ENCODE results near the gene PIERCE2. TPM values are rescaled to one million over a fixed set of nuclear protein-coding genes. Genes with fewer than 3 reads are reported as not detected.

The PIERCE2 gene
- total and polyA plus RNA-seq, 2 donors (not counting 3 experiments of a cell fraction or from before 2014, with no cell fraction given), result 1.4 to 2.3 TPM

- intact Hi-C loops (cut with micrococcal nuclease), result no loop called here
- no peaks in the 10 kb centered on the region for H3K4me1 ChIP-seq (ENCODE audit: control insufficient read depth, extremely low read depth, insufficient read depth, low read length)
Measured at GRCh38 chr15:55366981-55367380, 41.3 kb upstream of the PIERCE2 start.

More at GRCh38 chr15:55366981-55367380, 41.3 kb upstream of the PIERCE2 start:
- Histone ChIP-seq H3K4me3 (replicated peaks in 1 of 3; ENCODE audit: insufficient read depth in 1 of 3, low read depth in 1 of 3, low read length in 3 of 3) (no peak overlapping the region), H3K27me3 (ENCODE audit: control insufficient read depth in 2 of 2, insufficient read depth in 2 of 2, low read length in 2 of 2) (no peaks in the 10 kb centered on the region), H4K20me1 (replicated peaks; ENCODE audit: control insufficient read depth, extremely low read depth, insufficient read depth, low read length) (no peaks in the 10 kb centered on the region), H3K4me2 (ENCODE audit: insufficient read depth, low read length) (no peak overlapping the region), H2AFZ (ENCODE audit: low read depth, low read length) (no peak overlapping the region), H3K36me3 (ENCODE audit: control insufficient read depth in 2 of 2, extremely low read depth in 1 of 2, insufficient read depth in 2 of 2, low read length in 2 of 2) (peaks cover 2 to 4% of the 10 kb centered on the region in 2 experiments), H3K79me2 (ENCODE audit: control insufficient read depth, insufficient read depth, low read length) (no peaks in the 10 kb centered on the region), H3K9me1 (replicated peaks; ENCODE audit: control insufficient read depth, extremely low read depth, insufficient read depth, low read length) (no peaks in the 10 kb centered on the region), H3K9ac (replicated peaks; ENCODE audit: extremely low read depth, insufficient read depth, low read length) (no peak overlapping the region), H3K9me3 (replicated peaks; ENCODE audit: control insufficient read depth, insufficient read depth, low read length) (no peaks in the 10 kb centered on the region), H3K27ac (ENCODE audit: insufficient read depth, low read depth, low read length) (no peak overlapping the region)
- FAIRE-seq, result no peak
- ChIA-PET CTCF (interaction anchor here (1.3 kb wide), 1 partner anchor 73 kb away, joined by 9 read pairs; no protein-coding TSS in a partner anchor), POLR2A (no interaction called here)
- no peak for TF ChIP-seq CTCF (IDR thresholded peaks at IDR 0.05; ENCODE audit: extremely low read depth in 1 of 2, insufficient read depth in 1 of 2, low read depth in 1 of 2, low read length in 2 of 2)
- TF ChIP-seq MAX (IDR thresholded peaks at IDR 0.05; ENCODE audit: insufficient read depth, insufficient read length), result no peak
- TF ChIP-seq MYC (IDR thresholded peaks at IDR 0.05; ENCODE audit: low read depth, low read length), result no peak
- no peak for TF ChIP-seq POLR2AphosphoS5 (IDR thresholded peaks at IDR 0.05; ENCODE audit: insufficient read depth, low read depth, low read length)
- TF ChIP-seq GATA2 (IDR thresholded peaks at IDR 0.05; ENCODE audit: insufficient read depth, insufficient read length, low read depth, low read length), result no peak
- TF ChIP-seq EZH2 (IDR thresholded peaks at IDR 0.05; ENCODE audit: borderline replicate concordance, low read depth, low read length, severe bottlenecking), result no peak
- no peak for TF ChIP-seq JUN (IDR thresholded peaks at IDR 0.05; ENCODE audit: borderline replicate concordance, insufficient read depth, insufficient read length, low read depth)
- TF ChIP-seq POLR2A (IDR thresholded peaks at IDR 0.05; ENCODE audit: low read depth, low read length), result no peak
- TF ChIP-seq FOS (IDR thresholded peaks at IDR 0.05; ENCODE audit: borderline replicate concordance, insufficient read depth, low read length), result no peak
- dilution Hi-C loops (cut with MboI; ENCODE audit: extremely low pct_ligation_motif_present, low sequenced_read_pairs), result no loop called here
- no TSS peak for BruUV-seq (replicated peaks)
- no peak for DNase-seq (ENCODE audit: low read depth, low spot score)
